Breast epithelium (tissue), 3 donors: Measurements from ENCODE around the gene CCNL2.

Experiments
- CTCF ChIP-seq, 3 donors: fragments of 450-650 bp; IDR thresholded peaks; one replicate each; pipeline ENCODE4 v1.5.1; 2016 to 2017; ENCODE audit warnings: antibody characterized with exemption in 3 of 3, mild to moderate bottlenecking in 3 of 3, moderate library complexity in 3 of 3
- POLR2A ChIP-seq: fragments of 450-650 bp; IDR thresholded peaks from one replicate; pipeline ENCODE4 v1.6.1; 2016; ENCODE audit warnings: antibody characterized with exemption, mild to moderate bottlenecking, moderate library complexity

DNA sequence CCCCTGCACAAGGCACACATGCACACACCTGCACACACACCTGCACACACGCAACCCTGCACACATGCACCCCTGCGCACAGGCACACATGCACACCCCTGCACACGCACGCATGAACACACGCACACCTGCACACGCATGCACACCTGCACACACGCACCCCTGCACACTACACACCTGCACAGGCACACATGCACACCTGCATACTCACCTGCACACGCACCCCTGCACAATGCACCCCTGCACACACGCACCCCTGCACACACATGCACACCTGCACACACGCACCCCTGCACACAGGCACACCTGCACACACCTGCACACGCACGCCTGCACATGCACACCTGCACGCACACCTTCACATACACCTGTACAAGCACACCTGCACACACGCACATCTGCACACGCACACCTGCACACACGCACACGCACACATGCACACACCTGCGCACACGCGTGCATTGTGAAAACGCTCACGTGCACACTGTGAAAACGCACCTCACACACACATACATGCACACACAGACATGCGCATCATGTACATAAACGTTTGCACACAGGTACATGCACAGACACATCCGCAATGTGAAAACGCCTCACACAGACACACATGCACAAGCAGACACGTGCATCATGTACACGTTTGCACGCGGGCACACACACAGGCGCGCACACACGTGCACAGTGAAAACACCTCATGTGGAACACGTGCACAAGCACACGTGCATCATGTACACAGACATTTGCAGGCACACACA lies 58.2 kb downstream of the CCNL2 start:
- TF ChIP-seq CTCF (IDR thresholded peaks at IDR 0.05) (no peak), POLR2A (no peak)
